ENCODE measurements around the gene RIMS3.

Gene RIMS3

DNA sequence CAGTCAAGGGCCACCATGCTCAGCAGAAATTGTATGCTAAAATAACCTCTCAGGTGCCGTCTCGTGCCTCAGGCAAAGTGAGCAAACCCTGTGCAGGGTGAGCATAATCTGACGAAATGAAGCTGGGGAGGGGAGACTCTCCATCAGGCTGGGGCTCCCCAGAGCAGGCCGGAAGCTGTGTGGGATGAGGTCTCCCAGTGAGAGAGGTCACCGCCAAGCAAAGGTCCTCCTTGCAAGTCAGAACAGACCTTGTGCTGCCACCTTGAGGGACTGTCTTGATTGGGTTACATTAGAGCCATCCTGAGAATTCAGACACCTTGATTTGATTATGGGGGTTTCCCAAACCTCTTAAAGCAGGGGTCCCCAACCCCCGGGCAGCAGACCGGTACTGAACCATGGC, 69.9 kb downstream of the RIMS3 start:
- in situ Hi-C loops (cut with HindIII; ENCODE audit: low pct_ligation_motif_present, low sequenced_read_pairs), result no loop called here
- H3K27me3 ChIP-seq (replicated peaks), result no peaks in the 10 kb centered on the region

GRCh38 chr1:40594187-40594531, 71.3 kb downstream of the RIMS3 start:
- TF ChIP-seq, protein P1, sequence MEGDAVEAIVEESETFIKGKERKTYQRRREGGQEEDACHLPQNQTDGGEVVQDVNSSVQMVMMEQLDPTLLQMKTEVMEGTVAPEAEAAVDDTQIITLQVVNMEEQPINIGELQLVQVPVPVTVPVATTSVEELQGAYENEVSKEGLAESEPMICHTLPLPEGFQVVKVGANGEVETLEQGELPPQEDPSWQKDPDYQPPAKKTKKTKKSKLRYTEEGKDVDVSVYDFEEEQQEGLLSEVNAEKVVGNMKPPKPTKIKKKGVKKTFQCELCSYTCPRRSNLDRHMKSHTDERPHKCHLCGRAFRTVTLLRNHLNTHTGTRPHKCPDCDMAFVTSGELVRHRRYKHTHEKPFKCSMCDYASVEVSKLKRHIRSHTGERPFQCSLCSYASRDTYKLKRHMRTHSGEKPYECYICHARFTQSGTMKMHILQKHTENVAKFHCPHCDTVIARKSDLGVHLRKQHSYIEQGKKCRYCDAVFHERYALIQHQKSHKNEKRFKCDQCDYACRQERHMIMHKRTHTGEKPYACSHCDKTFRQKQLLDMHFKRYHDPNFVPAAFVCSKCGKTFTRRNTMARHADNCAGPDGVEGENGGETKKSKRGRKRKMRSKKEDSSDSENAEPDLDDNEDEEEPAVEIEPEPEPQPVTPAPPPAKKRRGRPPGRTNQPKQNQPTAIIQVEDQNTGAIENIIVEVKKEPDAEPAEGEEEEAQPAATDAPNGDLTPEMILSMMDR (IDR thresholded peaks at IDR 0.05; ENCODE audit: low read depth, low read length, missing control alignments), result no peak
- no peak for DNase-seq
- in situ Hi-C loops (cut with HindIII; ENCODE audit: low pct_ligation_motif_present, low sequenced_read_pairs), result no loop called here
- no peaks in the 10 kb centered on the region for H3K36me3 ChIP-seq (replicated peaks)
- no peak overlapping the region for H3K27ac ChIP-seq
- no peak overlapping the region for H3K4me3 ChIP-seq (ENCODE audit: low read depth, low read length)
- no peaks in the 10 kb centered on the region for H3K27me3 ChIP-seq (replicated peaks)

More for the DNA sequence above, 69.9 kb downstream of the RIMS3 start:
- Histone ChIP-seq H3K36me3 (replicated peaks) (no peaks in the 10 kb centered on the region), H3K27ac (no peak overlapping the region), H3K4me3 (ENCODE audit: low read depth, low read length) (no peak overlapping the region)
- DNase-seq, result no peak
- TF ChIP-seq, protein P1 (IDR thresholded peaks at IDR 0.05; ENCODE audit: low read depth, low read length, missing control alignments), result no peak

DNA sequence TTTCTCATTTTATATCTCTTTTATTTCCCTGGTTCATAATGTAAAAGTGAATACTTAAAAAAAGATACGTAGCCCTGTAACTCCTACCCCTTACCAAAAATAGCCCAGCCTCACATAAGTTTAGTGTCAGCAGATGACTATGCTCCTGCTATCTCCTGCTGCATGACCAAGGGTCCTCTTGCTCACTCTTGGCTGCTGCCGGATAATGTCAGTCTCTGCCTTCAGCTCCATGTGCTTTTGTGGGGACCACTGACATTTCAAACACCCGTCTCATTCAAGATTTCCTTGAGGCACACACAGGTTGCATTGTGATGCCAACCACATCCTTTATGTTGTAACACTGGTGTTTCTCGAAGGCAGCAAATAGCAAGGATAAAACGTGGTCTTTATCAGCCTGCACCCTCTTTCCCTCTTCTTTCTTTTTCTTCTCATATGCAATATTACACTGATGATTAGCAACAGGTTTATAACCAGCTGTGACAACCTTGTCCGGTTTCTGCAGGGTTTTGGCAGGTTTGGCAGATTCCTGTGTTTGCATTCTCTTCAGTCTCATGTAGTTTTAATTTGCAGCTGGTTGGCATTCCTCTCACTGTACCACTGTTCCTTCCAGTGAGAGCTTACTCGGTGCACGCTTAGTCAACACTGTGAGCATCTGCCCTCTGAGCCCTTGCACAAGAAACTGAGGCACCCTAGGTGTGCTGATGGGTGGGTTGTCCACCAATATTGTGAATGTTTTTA, 71.9 kb downstream of the RIMS3 start:
- no peak overlapping the region for H3K27ac ChIP-seq
- no peak overlapping the region for H3K4me3 ChIP-seq (ENCODE audit: low read depth, low read length)
- H3K27me3 ChIP-seq (replicated peaks), result no peaks in the 10 kb centered on the region
- in situ Hi-C loops (cut with HindIII; ENCODE audit: low pct_ligation_motif_present, low sequenced_read_pairs), result no loop called here
- TF ChIP-seq, protein P1 (IDR thresholded peaks at IDR 0.05; ENCODE audit: low read depth, low read length, missing control alignments), result no peak
- H3K36me3 ChIP-seq (replicated peaks), result no peaks in the 10 kb centered on the region
- DNase-seq, result no peak

GRCh38 chr1:40592107-40592803, 73.2 kb downstream of the RIMS3 start:
- Histone ChIP-seq H3K27me3 (replicated peaks) (peaks cover 3% of the 10 kb centered on the region), H3K36me3 (replicated peaks) (no peaks in the 10 kb centered on the region), H3K27ac (no peak overlapping the region), H3K4me3 (ENCODE audit: low read depth, low read length) (no peak overlapping the region)
- in situ Hi-C loops (cut with HindIII; ENCODE audit: low pct_ligation_motif_present, low sequenced_read_pairs), result no loop called here
- TF ChIP-seq, protein P1 (IDR thresholded peaks at IDR 0.05; ENCODE audit: low read depth, low read length, missing control alignments), result peak; percentile 72
- DNase-seq, result peak; percentile 38

DNA sequence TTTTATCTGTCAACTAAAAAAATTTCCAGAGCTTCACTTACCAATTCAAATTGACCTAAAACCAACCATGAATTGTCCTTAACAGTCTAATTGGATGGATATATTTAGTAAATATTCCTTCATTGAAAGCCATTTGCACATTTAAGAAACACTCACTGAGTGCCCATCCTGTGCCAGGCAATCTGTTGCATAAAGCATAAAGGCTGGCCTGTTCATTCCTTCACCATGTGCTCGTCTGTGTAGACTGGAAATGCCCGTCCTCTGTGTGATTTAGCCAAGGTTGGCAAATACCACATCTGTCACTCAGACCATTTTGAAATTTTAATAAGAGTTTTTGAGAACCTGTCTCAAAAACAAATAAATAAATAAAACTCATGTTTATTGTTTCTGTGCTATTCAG, 76.9 kb downstream of the RIMS3 start:
- Histone ChIP-seq H3K4me3 (ENCODE audit: low read depth, low read length) (no peak overlapping the region), H3K36me3 (replicated peaks) (no peaks in the 10 kb centered on the region), H3K27me3 (replicated peaks) (peaks cover 5% of the 10 kb centered on the region), H3K27ac (no peak overlapping the region)
- TF ChIP-seq, protein P1 (IDR thresholded peaks at IDR 0.05; ENCODE audit: low read depth, low read length, missing control alignments), result no peak
- in situ Hi-C loops (cut with HindIII; ENCODE audit: low pct_ligation_motif_present, low sequenced_read_pairs), result no loop called here
- no peak for DNase-seq

Measured in brain microvascular endothelial cell (primary cell).